ENCODE measurements around the gene KLHL18.

DNA sequence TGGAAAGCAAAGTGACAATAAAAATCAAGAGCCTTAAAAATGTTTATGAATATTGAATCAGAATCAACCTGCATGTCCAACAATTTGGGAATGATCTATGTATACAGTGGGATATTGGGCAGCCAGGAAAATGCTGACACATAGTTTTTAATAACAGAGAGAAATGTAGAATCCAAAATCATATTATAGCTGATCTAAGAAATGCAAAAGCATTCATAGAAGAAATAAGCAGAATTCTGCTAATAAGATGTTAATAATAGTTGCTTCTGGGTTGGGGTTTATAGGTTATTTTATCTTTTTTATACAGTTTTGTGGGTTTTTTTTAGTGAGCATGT, 15.3 kb upstream of the KLHL18 start:
- TF ChIP-seq EZH2 (IDR thresholded peaks at IDR 0.05) (no peak), POLR2AphosphoS5 (IDR thresholded peaks at IDR 0.05; ENCODE audit: borderline replicate concordance, low read depth, low read length) (no peak)
